HG03558 (cell line): ENCODE data around the gene GPR84.
A peak's percentile ranks its signal among the peaks of the same experiment; 100 is the strongest.

Source experiments
- ATAC-seq: cut with Tn5 transposase; IDR thresholded peaks from one replicate; pipeline ENCODE4 v1.9.1; 2021; ENCODE audit warnings: moderate number of reproducible peaks; ENCODE audit not compliant: unreplicated experiment; ENCODE audit errors: extremely low read depth

GPR84 gene

GRCh38 chr12:54375259-54375579 is 10.9 kb upstream of the GPR84 start:
- no peak for ATAC-seq

- no peak for ATAC-seq
Measured at GRCh38 chr12:54374562-54375258, 10.4 kb upstream of the GPR84 start.

GRCh38 chr12:54373649-54374561 is 9.6 kb upstream of the GPR84 start:
- no peak for ATAC-seq

- no peak for ATAC-seq
Measured at GRCh38 chr12:54372113-54372806, 8.0 kb upstream of the GPR84 start.

GRCh38 chr12:54371328-54372112 is 7.2 kb upstream of the GPR84 start:
- no peak for ATAC-seq

GRCh38 chr12:54370171-54370730 is 6.0 kb upstream of the GPR84 start:
- ATAC-seq = no peak

- no peak for ATAC-seq
Measured at GRCh38 chr12:54369597-54370131, 5.4 kb upstream of the GPR84 start.

GRCh38 chr12:54368709-54369596 is 4.7 kb upstream of the GPR84 start:
- no peak for ATAC-seq

GRCh38 chr12:54368025-54368708 is 3.9 kb upstream of the GPR84 start:
- no peak for ATAC-seq

- ATAC-seq = no peak
Measured at GRCh38 chr12:54363618-54364017, 668 bp downstream of the GPR84 start.

GRCh38 chr12:54363047-54363446 is 1.2 kb downstream of the GPR84 start:
- ATAC-seq = no peak

GRCh38 chr12:54360717-54361456 is 3.4 kb downstream of the GPR84 start:
- no peak for ATAC-seq

- ATAC-seq = no peak
Measured at GRCh38 chr12:54359762-54360351, 4.4 kb downstream of the GPR84 start.

- ATAC-seq = peak; percentile 91
Measured at GRCh38 chr12:54358945-54359761, 5.1 kb downstream of the GPR84 start.

GRCh38 chr12:54358191-54358944 is 5.9 kb downstream of the GPR84 start:
- ATAC-seq = no peak
